GM15510 (cell line): ENCODE data around the gene ADAM12.

Source experiments
- POLR2A ChIP-seq: IDR thresholded peaks from 3 replicates; pipeline ENCODE4 v1.6.1; 2011; ENCODE audit warnings: borderline replicate concordance; ENCODE audit not compliant: insufficient read length; ENCODE audit errors: extremely low read depth

The ADAM12 gene

DNA sequence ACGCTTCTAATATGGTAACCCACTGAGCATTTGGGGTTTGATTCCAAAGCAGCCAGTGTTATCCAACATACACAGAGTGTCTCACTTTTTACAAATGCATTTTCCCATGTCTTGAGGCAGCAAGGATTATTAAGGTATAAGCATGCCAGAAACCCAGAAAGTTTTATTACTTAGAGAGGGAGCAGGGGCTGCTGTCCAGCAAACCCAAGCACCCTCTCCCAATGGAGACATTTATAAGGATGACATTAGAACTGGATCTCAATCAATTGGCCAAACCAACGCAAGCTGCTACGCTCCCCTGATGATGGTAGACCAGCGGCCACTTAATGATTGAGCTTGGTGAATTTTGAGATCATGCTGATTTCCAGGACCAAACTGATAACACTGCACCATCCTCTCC, 315.7 kb downstream of the ADAM12 start:
- TF ChIP-seq POLR2A = no peak

DNA sequence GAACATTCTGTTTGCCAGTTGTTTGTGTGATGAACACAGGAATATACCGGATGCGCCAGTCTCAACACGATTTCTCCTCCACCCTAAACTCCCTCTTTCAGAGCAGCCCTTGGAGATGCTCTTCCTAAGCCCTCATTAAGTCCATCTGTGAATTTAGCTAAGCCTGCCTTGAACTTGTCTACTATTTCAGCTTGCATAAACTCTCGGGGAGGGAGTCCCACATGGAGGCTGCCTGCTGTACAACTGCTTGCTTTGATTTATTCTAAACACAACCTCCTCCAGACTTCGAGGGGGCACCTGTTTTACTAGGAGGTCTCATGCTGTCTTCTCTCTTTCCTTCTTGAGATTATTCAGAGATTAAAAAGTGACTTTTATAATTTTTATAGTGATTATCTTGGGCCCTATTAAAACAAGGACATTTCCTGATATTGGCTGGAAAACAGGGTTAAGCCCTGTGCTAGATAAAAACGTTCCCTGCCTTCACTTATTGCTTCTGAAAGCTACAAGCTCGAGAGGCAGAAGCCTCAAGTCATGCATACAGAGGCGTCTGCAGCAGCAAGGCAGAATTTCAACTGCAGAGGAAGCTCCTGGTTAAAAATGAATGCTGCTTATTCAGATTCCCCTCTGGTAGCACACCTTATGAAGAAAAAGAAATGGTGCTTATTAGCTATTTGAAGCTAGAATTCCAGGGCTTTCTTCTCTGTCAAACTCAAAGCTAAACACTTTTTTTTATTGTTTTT, 317.6 kb downstream of the ADAM12 start:
- TF ChIP-seq POLR2A = no peak

DNA sequence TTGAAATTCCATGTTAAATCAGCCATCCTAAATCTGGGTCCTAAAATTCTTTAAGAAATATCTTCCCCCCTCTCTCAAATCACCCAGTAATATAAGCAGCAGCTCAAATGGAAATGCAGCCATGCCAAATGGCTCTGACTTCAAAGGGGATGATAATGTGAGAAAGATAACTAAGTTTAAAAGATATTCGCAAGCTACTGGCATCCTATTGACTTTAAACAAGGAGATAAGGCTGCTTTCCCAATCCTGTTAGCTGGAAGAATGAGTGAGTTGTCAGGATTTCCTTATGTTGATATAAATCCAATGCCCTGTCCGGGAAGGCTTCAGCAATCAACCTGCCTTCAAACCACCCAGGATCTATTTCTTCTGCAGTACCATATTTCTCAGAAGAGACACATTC, 320.0 kb downstream of the ADAM12 start:
- TF ChIP-seq POLR2A = no peak

DNA sequence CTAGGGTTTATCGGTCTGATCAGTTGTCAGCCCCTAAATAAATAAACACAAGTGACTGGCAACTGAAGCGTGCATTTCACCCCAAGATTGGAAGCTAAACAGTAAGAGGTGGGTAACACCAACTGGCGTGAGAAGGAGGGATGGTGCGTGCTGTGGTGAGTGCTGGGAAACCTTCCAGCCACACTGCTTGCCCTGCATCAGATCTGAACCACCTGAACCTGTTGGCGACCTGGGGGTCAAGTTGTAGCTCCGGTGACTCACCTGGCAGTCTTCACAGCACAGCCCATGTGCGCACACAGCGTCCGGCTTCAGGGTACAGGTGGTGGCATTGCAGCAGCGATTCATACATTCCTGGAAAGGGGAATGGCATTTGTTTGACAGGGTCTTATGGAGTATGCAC, 321.8 kb downstream of the ADAM12 start:
- TF ChIP-seq POLR2A = no peak

DNA sequence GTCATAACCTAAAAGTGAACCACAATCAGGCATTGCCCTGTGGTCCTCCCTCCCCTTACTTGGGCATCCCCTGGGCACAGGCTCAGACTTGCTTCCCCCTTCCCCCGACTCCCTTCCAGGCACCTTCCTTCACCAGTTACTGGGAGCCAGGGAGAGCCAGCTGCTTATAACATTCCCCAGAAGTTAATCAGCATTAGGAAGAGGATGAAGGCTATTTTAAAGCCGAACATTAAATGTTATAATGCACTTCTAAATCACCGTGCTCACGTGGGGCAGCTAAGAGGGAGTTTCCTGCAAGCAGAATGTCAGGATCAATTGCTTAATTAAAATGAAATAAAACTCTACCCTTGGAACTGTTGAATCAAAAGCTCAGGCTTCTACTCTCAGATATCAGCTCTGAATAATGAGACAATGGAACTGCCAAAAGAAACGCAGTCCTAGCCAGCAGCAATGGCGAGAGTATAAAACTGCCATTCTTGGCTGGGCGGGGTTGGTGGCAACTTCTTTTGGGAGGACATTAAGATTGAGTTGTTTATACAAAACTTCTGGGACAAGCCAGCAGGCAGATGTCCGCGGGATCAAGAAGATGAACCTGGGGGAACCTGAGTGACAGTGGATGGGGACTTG, 322.4 kb downstream of the ADAM12 start:
- no peak for TF ChIP-seq POLR2A

DNA sequence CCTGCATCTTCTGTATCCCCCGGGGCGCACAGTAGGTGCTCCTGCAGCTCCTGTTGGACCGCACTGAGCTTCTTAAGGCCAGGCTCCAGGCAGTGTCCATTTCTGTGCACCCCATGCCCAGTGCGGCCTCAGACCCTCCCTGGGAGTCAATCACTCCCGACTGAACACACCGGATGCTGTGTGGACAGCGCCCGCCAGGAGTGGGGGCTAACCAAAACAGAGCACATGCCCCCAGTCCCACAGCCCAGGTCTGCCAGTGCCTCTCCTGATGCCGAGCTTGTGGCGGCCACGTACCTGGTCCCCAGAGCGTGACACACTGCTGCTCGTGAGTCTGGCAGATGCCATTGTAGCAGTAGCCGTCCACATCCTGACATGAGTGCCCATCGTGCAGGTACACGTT, 323.8 kb downstream of the ADAM12 start:
- no peak for TF ChIP-seq POLR2A

DNA sequence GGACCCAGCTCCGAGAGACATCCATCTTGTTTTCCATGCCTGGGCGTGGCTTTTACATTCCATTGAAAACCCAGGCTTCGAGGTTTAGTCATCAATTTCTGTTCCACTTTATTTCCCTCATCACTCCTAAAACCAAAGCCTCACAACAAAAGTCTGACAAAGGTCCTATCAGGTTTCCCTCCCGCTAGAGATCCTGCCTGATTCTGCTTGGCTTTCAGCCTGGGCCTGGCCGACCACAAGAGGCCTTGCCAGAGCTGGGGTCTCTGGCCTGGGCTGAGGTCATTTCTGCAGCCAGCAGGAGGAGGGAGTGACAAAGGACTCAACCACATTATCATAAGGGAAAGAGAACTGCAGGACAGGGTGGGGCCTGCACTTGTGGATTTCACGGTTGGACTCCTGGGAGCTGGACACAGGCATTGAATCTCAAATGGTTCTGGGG, 324.9 kb downstream of the ADAM12 start:
- no peak for TF ChIP-seq POLR2A

DNA sequence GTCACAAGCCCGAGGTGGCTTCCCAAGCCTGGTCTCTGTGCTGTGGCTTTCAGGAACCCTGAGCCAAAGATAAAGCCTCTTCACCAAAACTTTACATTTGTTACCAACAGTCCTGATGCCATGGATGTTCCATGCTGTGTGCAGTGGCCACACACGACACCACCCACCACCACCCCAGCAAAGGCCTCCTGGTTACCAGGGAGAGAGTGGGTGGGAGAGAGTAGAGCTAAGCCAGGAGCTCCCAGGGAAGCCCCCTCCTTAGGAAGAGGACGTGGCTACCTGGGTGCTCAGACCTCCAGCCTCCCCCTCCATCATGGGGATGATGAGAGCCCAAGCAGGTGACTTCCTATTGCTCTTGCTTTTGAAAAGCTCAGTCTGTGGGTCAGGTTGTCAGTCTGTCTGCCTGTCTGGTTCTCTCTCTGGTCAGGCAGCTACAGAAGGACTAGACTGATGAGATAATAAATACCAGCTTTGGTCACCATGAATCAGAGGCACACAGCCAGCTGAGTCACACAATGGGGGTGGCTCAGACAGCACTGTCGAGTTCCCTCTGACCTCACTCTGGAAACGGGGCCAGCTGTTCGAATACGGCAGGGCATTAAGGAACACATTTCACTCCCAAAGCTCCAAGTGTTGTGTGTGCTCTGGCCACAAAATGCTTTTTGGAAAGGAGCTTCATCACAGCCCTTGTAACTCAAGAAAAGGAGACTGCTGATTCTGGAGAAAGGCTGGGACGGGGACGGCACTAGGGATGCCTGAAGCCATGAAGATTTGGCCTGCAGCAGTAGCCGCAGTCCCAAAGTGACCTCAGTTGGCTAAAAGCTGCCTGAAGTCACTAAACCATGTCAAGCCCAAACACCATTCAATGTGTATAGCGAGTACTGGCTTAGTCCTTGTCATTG, 325.9 kb downstream of the ADAM12 start:
- no peak for TF ChIP-seq POLR2A

DNA sequence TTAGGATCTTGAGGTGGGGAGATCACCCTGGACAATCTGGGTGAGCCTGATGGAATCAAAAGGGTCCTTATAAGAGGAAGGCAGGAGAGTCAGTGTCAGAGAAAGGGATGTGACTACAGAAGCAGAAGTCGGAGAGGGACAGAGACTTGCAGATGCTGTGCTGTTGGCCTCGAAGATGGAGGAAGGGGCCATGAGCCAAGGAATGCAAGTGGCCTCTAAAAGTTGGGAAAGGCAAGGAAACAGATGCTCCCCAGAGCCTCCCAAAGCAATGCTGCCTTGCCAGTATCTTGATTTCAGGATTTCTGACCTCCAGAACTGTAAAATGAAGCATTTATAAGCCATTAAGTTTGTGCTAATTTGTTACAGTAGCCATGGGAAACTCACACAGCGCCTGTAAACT, 326.8 kb downstream of the ADAM12 start:
- no peak for TF ChIP-seq POLR2A

DNA sequence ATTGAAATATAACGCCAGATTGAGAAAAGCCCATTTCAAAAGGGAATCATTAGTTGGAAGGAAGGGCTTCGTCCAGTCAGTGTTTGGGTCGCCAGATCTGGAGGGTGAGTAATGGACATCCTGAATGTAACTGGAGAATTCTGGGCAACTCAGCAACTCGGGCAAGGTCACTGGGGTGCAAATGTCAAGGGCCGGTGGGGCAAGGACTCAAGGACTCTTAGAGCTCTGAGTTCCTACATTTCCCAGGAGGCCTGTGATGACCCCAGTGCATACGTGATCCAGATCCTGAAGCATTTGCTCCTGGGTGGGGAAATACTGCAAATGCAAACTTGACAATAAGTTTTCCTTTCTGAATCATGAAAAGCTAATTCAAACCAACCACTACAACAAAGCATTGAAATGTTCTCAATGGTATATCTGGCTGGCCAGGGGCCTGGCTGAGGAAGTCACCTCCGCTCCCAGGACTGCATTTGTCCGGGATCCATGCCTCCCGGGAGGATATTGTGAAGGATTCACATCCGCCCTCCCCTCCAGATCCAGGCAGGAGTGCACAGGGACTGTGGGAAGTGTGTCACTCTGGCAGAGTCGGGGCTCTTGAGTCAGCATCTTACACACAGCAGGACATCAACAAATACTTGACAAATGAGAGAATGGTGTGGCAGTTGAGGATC, 327.9 kb downstream of the ADAM12 start:
- no peak for TF ChIP-seq POLR2A

DNA sequence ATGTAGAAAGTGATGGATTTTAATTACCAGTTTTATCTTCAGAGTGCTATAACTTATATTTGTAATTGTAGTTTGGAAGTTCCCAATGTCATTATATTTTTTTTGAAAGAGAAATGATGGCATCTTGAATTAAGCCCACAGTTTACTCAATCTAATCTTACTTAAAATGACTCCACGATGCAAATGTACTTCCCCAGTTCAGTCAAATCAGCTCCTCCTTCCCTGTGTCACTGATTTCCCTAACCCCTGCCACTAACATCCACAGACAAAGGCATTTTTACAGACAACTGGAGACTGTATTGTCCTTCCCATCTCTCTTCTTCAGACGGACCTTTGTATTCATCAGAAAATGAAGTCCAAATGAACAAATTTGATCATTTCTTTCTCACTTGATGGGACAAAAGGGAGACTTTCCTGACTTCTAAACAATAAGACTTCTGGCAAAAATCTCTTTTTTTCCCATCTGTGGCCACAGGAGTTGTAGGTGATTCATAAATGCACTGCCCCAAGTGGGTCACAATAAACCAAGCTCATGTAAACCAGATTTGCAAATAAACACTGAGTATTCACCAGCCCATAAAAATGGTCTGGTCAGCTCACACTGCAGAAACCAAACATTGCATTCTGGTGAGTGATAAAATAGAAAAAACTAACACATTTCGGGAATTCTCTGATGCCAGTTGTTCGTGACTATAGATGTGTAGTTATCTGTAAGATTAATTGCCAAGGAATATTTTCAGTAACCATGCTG, 329.0 kb downstream of the ADAM12 start:
- no peak for TF ChIP-seq POLR2A

DNA sequence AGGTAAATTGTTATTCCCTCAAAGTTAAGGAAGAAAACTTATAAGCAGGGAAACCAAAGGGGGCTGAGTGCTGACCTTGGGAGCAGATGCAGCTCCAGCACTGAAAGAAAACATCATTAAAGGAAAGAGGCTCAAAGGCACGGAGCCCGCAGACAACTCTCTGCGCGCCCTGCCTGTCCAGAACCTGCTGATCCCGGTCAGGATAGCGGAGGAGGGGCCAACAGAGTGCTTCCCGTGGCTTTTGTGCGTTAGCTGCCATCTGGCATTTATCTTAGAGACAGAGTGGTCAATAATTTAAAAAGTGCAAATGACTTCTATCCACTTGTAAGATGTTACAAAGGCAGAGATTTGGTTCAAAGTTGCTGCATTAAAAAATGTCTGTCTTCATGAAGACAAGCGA, 329.8 kb downstream of the ADAM12 start:
- TF ChIP-seq POLR2A = no peak

DNA sequence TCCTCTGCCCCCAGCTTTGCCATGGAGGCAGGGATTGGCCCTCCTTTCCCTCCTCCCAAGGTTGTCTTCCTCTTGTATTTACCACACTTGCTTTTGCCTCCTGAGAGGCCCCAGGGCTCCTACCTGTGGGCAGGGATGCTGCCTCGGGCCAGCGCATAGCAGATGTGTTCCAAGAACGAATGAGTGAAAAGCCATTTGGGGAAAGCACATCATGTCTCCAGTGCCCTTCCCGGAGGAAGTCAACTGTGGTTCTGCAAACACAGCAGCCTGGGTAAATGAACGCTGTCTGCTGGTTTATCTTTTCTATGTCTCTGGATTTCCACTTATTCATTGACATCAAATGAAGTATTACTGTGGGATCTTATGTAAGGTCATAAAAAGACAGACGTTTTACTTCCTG, 330.2 kb downstream of the ADAM12 start:
- no peak for TF ChIP-seq POLR2A

DNA sequence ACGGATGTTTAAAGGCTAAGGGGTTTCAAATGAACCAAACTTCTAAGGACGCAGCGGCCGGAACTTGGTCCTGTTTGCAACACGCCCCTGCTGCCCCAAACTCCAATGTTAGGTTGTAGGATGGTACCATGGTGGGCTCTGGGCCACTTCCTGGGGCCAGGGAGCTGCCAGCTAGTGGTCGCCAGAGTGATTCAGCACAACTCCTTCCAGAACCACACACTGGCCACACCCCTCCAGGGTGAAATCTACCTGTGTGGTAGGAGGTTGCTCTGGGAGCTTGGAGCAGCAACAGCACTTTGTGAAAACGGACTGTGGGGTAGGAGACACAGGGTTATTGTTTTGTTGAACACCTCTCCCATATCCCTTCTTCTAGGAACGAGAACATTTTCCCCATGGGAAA, 330.8 kb downstream of the ADAM12 start:
- no peak for TF ChIP-seq POLR2A
